Hepatocyte (in vitro differentiated cells): Measurements from ENCODE around the gene PGGHG.

ENCODE experiments used
- CTCF ChIP-seq: fragments of 200-600 bp; sonication (generic); IDR thresholded peaks from 2 replicates; pipeline ENCODE4 v1.5.1; 2016; ENCODE audit warnings: antibody characterized with exemption, mild to moderate bottlenecking; ENCODE audit not compliant: poor library complexity
- EZH2 ChIP-seq: fragments of 200-600 bp; sonication (generic); IDR thresholded peaks from 2 replicates; pipeline ENCODE4 v1.6.1; 2016; ENCODE audit warnings: antibody characterized with exemption, mild to moderate bottlenecking, borderline replicate concordance
- EZH2phosphoT487 ChIP-seq: fragments of 200-600 bp; sonication (generic); IDR thresholded peaks from one replicate; pipeline ENCODE4 v1.6.1; 2018; ENCODE audit warnings: antibody characterized with exemption, mild to moderate bottlenecking, low read depth, moderate library complexity; ENCODE audit not compliant: unreplicated experiment, severe bottlenecking

- no peak for TF ChIP-seq EZH2
- no peak for TF ChIP-seq CTCF
- no peak for TF ChIP-seq EZH2phosphoT487
Measured at GRCh38 chr11:251550-251949, 37.4 kb upstream of the PGGHG start.
